SK-N-SH (cell line): ENCODE measurements around the gene WASL. TPM values are rescaled to one million over a fixed set of nuclear protein-coding genes. Genes with fewer than 3 reads are reported as not detected.

Source experiments
- CTCF ChIA-PET: fragments of 300-600, 350-600 bp; formaldehyde crosslinking; extraction: SDS; loops from one replicate; lab custom pipeline; 2021; lab: Yijun Ruan, JAX
- POLR2A ChIA-PET: fragments of 350-600 bp; sonication (Branson Sonifier 250); formaldehyde crosslinking; extraction: SDS; loops from one replicate; lab custom pipeline; 2020; ENCODE audit warnings: antibody characterized with exemption, inconsistent platforms; lab: Yijun Ruan, JAX
- DNase-seq: peaks from one replicate; pipeline ENCODE4 v3.0.0; 2012
- H2AFZ ChIP-seq: fragments of 200-600 bp; sonication (generic); 2 replicates; pipeline ENCODE4 v1.8.1; 2016; ENCODE audit warnings: antibody characterized with exemption, mild to moderate bottlenecking, low read depth
- H3F3A ChIP-seq: fragments of 200-600 bp; sonication (generic); replicated peaks from 2 replicates; pipeline ENCODE3; 2016; ENCODE audit warnings: antibody characterized with exemption, mild to moderate bottlenecking; ENCODE audit not compliant: insufficient read depth
- H3K27ac ChIP-seq, 2 experiments: fragments of 200-500 bp in 1 of 2; fragments of 200-600 bp in 1 of 2; sonication (Bioruptor generic) in 1 of 2; sonication (generic), shearing (Covaris generic) in 1 of 2; 2 replicates each; pipeline versions ENCODE4 v1.5.1 to v1.6.1; 2014 to 2016; ENCODE audit warnings: low read depth in 2 of 2, inconsistent platforms in 1 of 2, low read length in 1 of 2, mild to moderate bottlenecking in 1 of 2, mixed read lengths in 1 of 2
- H3K27me3 ChIP-seq: fragments of 200-600 bp; sonication (generic), shearing (Covaris generic); 2 replicates; pipeline ENCODE4 v1.6.1; 2016; ENCODE audit warnings: mixed run types; ENCODE audit not compliant: insufficient read depth
- H3K36me3 ChIP-seq, 2 experiments: fragments of 200-500 bp in 1 of 2; fragments of 200-600 bp in 1 of 2; sonication (Bioruptor generic) in 1 of 2; sonication (generic) in 1 of 2; replicated peaks in 1 of 2; 2 replicates each; pipeline versions ENCODE3 to v1.5.1; 2014 to 2016; ENCODE audit warnings: low read length in 1 of 2, mild to moderate bottlenecking in 1 of 2; ENCODE audit not compliant: insufficient read depth in 2 of 2, control insufficient read depth in 1 of 2
- H3K4me1 ChIP-seq, 2 experiments: fragments of 200-500 bp in 1 of 2; fragments of 200-600 bp in 1 of 2; sonication (Bioruptor generic) in 1 of 2; sonication (generic), shearing (Covaris generic) in 1 of 2; 2 replicates each; pipeline versions ENCODE4 v1.5.1 to v1.6.1; 2014 to 2016; ENCODE audit warnings: low read depth in 1 of 2, low read length in 1 of 2, mixed run types in 1 of 2; ENCODE audit not compliant: insufficient read depth in 2 of 2, control insufficient read depth in 1 of 2
- H3K4me2 ChIP-seq: fragments of 200-600 bp; sonication (generic), shearing (Covaris generic); 2 replicates; pipeline ENCODE4 v1.6.1; 2017; ENCODE audit warnings: mixed run types
- H3K4me3 ChIP-seq, 2 experiments: fragments of 200-500 bp in 1 of 2; fragments of 200-600 bp in 1 of 2; sonication (Bioruptor generic) in 1 of 2; sonication (generic), shearing (Covaris generic) in 1 of 2; 2 replicates each; pipeline versions ENCODE4 v1.5.1 to v1.8.1; 2014 to 2016; ENCODE audit warnings: low read depth in 2 of 2, inconsistent platforms in 1 of 2, low read length in 1 of 2, mild to moderate bottlenecking in 1 of 2, mixed read lengths in 1 of 2, moderate library complexity in 1 of 2
- H3K79me2 ChIP-seq: fragments of 200-600 bp; sonication (generic); 2 replicates; pipeline ENCODE4 v1.8.1; 2017; ENCODE audit warnings: mild to moderate bottlenecking; ENCODE audit not compliant: insufficient read depth
- H3K9ac ChIP-seq: fragments of 200-600 bp; sonication (generic); 2 replicates; pipeline ENCODE4 v1.6.1; 2017; ENCODE audit warnings: mixed run types
- H3K9me2 ChIP-seq: fragments of 200-600 bp; sonication (generic); 2 replicates; pipeline ENCODE4 v1.6.1; 2017; ENCODE audit warnings: mixed run types
- H3K9me3 ChIP-seq: fragments of 200-600 bp; sonication (generic); 2 replicates; pipeline ENCODE4 v1.6.1; 2017; ENCODE audit warnings: mixed run types, mild to moderate bottlenecking, moderate library complexity
- H4K20me1 ChIP-seq: fragments of 200-600 bp; sonication (generic); 2 replicates; pipeline ENCODE4 v1.6.1; 2017; ENCODE audit warnings: mild to moderate bottlenecking, mixed run types; ENCODE audit not compliant: insufficient read depth
- ELF1 ChIP-seq: IDR thresholded peaks from 2 replicates; pipeline ENCODE4 v1.4.0; 2012
- EP300 ChIP-seq, 2 experiments: IDR thresholded peaks; 2 replicates each; pipeline versions ENCODE4 v1.4.0 to v1.6.1; 2012; ENCODE audit warnings: borderline replicate concordance in 1 of 2, low read depth in 1 of 2, low read length in 1 of 2
- EZH2phosphoT487 ChIP-seq: fragments of 200-600 bp; sonication (generic); IDR thresholded peaks from 2 replicates; pipeline ENCODE4 v1.6.1; 2017; ENCODE audit warnings: low read depth, mixed run types, mild to moderate bottlenecking, antibody characterized with exemption, moderate library complexity, borderline replicate concordance
- FOSL2 ChIP-seq: IDR thresholded peaks from 2 replicates; pipeline ENCODE4 v1.4.0; 2012; ENCODE audit warnings: low read depth, mild to moderate bottlenecking, moderate library complexity, borderline replicate concordance
- GATA2 ChIP-seq: sonication (generic); formaldehyde crosslinking; IDR thresholded peaks from 2 replicates; pipeline ENCODE4 v1.5.0; 2020; ENCODE audit warnings: mild to moderate bottlenecking, missing genetic modification reagents
- MXI1 ChIP-seq: IDR thresholded peaks from 2 replicates; pipeline ENCODE4 v1.6.1; 2012; ENCODE audit warnings: mild to moderate bottlenecking, low read depth, low read length, improper control_type of control experiment
- NFIC ChIP-seq: IDR thresholded peaks from 2 replicates; pipeline ENCODE4 v1.4.0; 2012; ENCODE audit warnings: borderline replicate concordance
- NRF1 ChIP-seq: IDR thresholded peaks from 2 replicates; pipeline ENCODE4 v1.6.1; 2012; ENCODE audit warnings: low read depth, mild to moderate bottlenecking, low read length
- RCOR1 ChIP-seq: fragments of 150-350 bp; IDR thresholded peaks from 2 replicates; pipeline ENCODE4 v1.6.1; 2017; ENCODE audit warnings: antibody characterized with exemption, low read length
- SIN3A ChIP-seq: IDR thresholded peaks from 2 replicates; pipeline ENCODE4 v1.6.1; 2012; ENCODE audit warnings: low read depth, mild to moderate bottlenecking, low read length, moderate library complexity, borderline replicate concordance
- SMC3 ChIP-seq: IDR thresholded peaks from 2 replicates; pipeline ENCODE4 v1.6.1; 2012; ENCODE audit warnings: low read depth, low read length, improper control_type of control experiment
- TCF12 ChIP-seq: IDR thresholded peaks from 2 replicates; pipeline ENCODE4 v1.4.0; 2012
- WGBS: methylation state at CpG from one replicate; pipeline ENCODE4 v1.1.6; 2017; ENCODE audit warnings: low lambda C conversion rate; 5-methylcytosine and 5-hydroxymethylcytosine counted together
- polyA plus RNA-seq, 3 experiments: library from polyadenylated mRNA; depleted of rRNA; stranded (reverse); fragments of >200 nt; gene quantifications; 2 replicates each; pipeline ENCODE4 v1.2.3, GENCODE V29; 2012
- TF ChIP-seq, protein P1 (sequence below): IDR thresholded peaks from 2 replicates; pipeline ENCODE4 v1.4.0; 2012; ENCODE audit warnings: low read depth, borderline replicate concordance
- TF ChIP-seq, protein P2 (sequence below): IDR thresholded peaks from 2 replicates; pipeline ENCODE4 v1.4.0; 2012; ENCODE audit warnings: low read depth
- TF ChIP-seq, protein P3 (sequence below): IDR thresholded peaks from 2 replicates; pipeline ENCODE4; 2012
- TF ChIP-seq, protein P4 (sequence below): IDR thresholded peaks from 2 replicates; pipeline ENCODE4 v1.4.0; 2012; ENCODE audit warnings: low read depth, borderline replicate concordance

WASL gene
- polyA plus RNA-seq, 1 of the 3 experiments (the other 2 are of a cell fraction) = 9.9 TPM

DNA sequence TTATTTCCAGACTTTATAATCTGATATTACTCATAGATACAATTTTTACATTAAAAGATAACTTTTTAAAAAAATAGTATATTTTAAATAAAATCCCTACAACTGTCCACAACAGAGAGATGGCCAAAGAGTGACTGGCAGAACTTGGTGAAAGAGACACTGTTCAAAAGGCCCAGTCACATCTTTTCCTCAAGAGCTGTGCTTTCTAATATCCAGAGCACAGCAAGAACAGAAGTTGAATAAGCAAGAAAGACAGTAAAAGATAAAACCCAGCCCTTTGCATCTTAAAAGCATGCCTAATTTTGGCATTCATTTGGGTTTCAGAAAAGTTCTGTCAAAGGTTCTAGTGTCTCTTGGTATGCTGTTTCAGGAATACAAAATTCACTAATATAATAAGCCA, 6.9 kb downstream of the WASL start:
- Histone ChIP-seq H3K27me3 (no peaks in the 10 kb centered on the region), H3K4me3 (no peak overlapping the region), H3K36me3 (peaks cover 3 to 6% of the 10 kb centered on the region in 2 experiments), H3K27ac (no peak overlapping the region), H4K20me1 (peaks cover 87% of the 10 kb centered on the region), H3K79me2 (peaks cover 99% of the 10 kb centered on the region), H3K4me1 (peaks cover 11 to 27% of the 10 kb centered on the region in 2 experiments; a peak in 3 of 4 replicates), H3K4me2 (no peak overlapping the region), H2AFZ (no peak overlapping the region), H3K9ac (no peak overlapping the region), H3F3A (peaks cover 4% of the 10 kb centered on the region), H3K9me2 (no peaks in the 10 kb centered on the region), H3K9me3 (no peaks in the 10 kb centered on the region)
- TF ChIP-seq, protein P1, sequence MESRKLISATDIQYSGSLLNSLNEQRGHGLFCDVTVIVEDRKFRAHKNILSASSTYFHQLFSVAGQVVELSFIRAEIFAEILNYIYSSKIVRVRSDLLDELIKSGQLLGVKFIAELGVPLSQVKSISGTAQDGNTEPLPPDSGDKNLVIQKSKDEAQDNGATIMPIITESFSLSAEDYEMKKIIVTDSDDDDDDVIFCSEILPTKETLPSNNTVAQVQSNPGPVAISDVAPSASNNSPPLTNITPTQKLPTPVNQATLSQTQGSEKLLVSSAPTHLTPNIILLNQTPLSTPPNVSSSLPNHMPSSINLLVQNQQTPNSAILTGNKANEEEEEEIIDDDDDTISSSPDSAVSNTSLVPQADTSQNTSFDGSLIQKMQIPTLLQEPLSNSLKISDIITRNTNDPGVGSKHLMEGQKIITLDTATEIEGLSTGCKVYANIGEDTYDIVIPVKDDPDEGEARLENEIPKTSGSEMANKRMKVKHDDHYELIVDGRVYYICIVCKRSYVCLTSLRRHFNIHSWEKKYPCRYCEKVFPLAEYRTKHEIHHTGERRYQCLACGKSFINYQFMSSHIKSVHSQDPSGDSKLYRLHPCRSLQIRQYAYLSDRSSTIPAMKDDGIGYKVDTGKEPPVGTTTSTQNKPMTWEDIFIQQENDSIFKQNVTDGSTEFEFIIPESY = no peak
- no peak for TF ChIP-seq TCF12
- no peak for TF ChIP-seq SIN3A
- TF ChIP-seq NFIC = no peak
- TF ChIP-seq, protein P2, sequence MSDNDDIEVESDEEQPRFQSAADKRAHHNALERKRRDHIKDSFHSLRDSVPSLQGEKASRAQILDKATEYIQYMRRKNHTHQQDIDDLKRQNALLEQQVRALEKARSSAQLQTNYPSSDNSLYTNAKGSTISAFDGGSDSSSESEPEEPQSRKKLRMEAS = no peak
- TF ChIP-seq MXI1 = no peak
- TF ChIP-seq, protein P3, sequence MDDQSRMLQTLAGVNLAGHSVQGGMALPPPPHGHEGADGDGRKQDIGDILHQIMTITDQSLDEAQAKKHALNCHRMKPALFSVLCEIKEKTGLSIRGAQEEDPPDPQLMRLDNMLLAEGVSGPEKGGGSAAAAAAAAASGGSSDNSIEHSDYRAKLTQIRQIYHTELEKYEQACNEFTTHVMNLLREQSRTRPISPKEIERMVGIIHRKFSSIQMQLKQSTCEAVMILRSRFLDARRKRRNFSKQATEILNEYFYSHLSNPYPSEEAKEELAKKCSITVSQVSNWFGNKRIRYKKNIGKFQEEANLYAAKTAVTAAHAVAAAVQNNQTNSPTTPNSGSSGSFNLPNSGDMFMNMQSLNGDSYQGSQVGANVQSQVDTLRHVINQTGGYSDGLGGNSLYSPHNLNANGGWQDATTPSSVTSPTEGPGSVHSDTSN = no peak
- TF ChIP-seq, protein P4, sequence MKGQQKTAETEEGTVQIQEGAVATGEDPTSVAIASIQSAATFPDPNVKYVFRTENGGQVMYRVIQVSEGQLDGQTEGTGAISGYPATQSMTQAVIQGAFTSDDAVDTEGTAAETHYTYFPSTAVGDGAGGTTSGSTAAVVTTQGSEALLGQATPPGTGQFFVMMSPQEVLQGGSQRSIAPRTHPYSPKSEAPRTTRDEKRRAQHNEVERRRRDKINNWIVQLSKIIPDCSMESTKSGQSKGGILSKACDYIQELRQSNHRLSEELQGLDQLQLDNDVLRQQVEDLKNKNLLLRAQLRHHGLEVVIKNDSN = no peak
- no peak for TF ChIP-seq FOSL2
- no peak for TF ChIP-seq GATA2 (CRISPR knock-in tag)
- TF ChIP-seq SMC3 = no peak
- no peak for TF ChIP-seq EZH2phosphoT487
- no peak for TF ChIP-seq RCOR1
- no peak for TF ChIP-seq ELF1
- ChIA-PET CTCF (interaction anchor here (1.2 to 3.5 kb wide), 2 partner anchors 40 to 161 kb away, joined by 3 to 11 read pairs; no protein-coding TSS in a partner anchor), POLR2A (no interaction called here)
- DNase-seq = no peak

DNA sequence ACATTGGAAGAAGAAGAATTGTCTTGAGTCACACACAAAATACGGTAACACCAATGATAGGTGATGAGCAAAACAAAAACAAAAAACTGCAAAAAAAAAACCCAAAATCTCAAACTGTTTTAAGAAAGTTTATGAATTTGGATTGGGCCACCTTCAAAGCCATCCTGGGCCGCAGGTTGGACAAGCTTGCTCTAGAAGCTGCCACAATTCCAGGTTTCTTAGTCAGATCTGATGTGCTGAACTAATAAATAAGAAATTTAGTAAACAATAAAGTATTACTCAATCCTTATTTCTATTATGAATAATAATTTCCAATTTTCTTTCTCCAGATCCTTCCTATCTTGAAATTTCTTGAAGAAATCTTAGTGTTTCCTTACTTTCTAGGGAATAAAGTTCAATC, 10.0 kb downstream of the WASL start:
- ChIA-PET POLR2A (no interaction called here), CTCF (interaction anchor here (0.8 to 1.1 kb wide), 4 partner anchors 10 to 244 kb away, joined by 3 to 4 read pairs (median 4); partner anchors contain the start of gene WASL)
- no peak overlapping the region for H3K9ac ChIP-seq
- WGBS = 95% methylated on average over 2 of the region's 2 CpGs
- no peaks in the 10 kb centered on the region for H3K9me3 ChIP-seq
- no peak overlapping the region for H3K4me3 ChIP-seq
- no peak for TF ChIP-seq EP300 (IDR thresholded peaks at IDR 0.05; ENCODE audit: borderline replicate concordance in 1 of 2, low read depth in 1 of 2, low read length in 1 of 2)
- TF ChIP-seq NRF1 = no peak
- TF ChIP-seq NFIC = no peak
- no peak for TF ChIP-seq FOSL2
- no peak for TF ChIP-seq EZH2phosphoT487
- no peak for TF ChIP-seq SMC3
- H3K27ac ChIP-seq = no peak overlapping the region
- no peaks in the 10 kb centered on the region for H3K9me2 ChIP-seq
- no peak overlapping the region for H2AFZ ChIP-seq
- no peaks in the 10 kb centered on the region for H3K27me3 ChIP-seq
- H3K79me2 ChIP-seq = peaks cover 99% of the 10 kb centered on the region
- H3F3A ChIP-seq = peaks cover 17% of the 10 kb centered on the region
- H4K20me1 ChIP-seq = peaks cover 85% of the 10 kb centered on the region
- H3K4me1 ChIP-seq = no peaks in the 10 kb centered on the region; a peak in 3 of 4 replicates
- H3K36me3 ChIP-seq = peaks cover 0 to 12% of the 10 kb centered on the region in 2 experiments
- H3K4me2 ChIP-seq = no peak overlapping the region
- no peak for DNase-seq
